Smooth muscle cell of trachea (primary cell): ENCODE results near the gene ATAD2B. TPM values are rescaled to one million over a fixed set of nuclear protein-coding genes. Genes with fewer than 3 reads are reported as not detected.

Source experiments
- total RNA-seq: library from RNA; depleted of rRNA; stranded (reverse); fragments of >200 nt; gene quantifications from 2 replicates; pipeline ENCODE4 v1.2.1, GENCODE V29; 2014

ATAD2B gene
- total RNA-seq, result 7.9 and 18.8 TPM in 2 replicates

DNA sequence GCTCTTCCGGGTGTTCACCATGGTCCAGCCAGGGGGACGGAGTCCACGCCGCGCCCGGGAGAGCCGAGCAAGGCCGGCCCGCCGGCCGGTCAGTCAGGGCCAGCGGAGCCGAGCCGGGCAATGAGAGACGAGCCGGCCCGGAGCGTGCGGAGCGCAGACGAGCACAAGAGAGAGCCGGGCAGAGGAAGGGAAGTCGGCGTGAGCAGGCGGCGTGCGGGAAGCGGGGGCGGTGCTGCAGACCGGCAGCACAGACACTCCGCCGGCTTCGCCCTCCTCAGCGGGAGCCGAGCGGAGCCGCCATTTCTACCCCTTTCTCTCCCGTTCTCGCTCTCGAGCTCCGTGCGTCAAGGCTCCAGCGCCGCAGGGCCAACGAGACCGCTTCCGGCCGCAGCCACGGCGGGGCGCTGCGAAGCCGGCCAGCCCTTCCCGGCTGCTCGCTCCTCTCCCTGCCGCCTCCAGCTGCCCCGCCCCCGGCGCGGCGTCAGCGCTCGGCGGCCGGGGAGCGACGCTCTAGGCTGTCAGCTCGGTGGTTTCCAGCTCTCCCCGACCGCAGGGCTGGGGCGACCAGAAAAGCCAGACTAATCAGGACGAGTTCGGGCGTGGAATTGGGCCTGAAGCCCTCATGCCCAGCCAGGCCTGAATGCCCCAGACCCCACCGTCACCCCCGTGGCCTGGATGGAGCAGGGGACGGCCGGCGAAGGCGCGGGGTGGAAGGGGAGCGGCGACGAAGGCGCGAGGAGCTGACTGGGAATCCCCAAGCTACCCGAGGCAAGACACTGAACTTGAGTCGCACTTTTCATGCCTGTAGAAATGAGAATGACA is at the start of gene ATAD2B:
Gene ATAD2B, minus strand, starts transcription at position 374 of the 822 bp plus-strand sequence. Its CDS starts 353 bp downstream, at position 21.

DNA sequence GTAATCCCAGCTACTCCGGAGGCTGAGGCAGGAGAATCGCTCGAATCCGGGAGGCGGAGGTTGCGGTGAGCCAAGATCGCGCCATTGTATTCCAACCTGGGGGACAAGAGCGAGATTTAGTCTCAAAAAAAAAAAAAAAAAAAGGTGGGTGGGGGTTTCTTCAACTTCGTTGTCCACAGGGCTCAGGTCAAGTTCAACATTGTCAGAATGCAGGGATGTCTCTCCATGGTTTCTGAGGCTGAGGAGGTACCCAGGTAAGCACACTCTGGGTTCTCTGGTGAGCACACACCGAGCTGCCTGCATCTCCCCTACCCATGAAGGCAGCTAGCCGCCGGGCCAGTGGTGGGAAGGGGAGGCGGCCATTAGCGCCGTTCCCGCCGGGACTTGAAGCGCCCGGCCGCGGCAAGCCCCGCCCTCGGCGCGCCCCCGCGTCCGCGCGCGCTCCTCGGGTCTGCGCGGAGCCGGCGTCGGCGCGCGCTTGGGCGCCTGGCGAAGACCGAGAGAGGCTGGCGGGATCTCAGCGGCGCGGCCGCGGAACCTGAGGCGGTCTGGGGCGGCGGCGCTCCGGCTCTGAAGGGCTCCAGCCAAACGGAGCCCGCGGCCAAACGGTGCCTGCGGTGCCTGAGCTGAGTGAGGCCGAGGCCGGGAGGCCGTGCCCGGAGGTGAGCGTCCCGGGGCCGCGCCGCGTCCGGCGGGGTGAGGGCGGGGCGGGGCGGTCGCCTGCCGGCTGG is 13.2 kb upstream of the ATAD2B start, which contains the start of gene UBXN2A:
Gene UBXN2A, plus strand, starts transcription at position 477 of the 731 bp plus-strand sequence. CDS start 17,852 bp downstream, outside the sequence.

Other genes with a start within 250 kb of the ATAD2B start
- gene UBXN2A, start 13.3 kb upstream of the ATAD2B start, total RNA-seq, result 13.4 and 13.5 TPM in 2 replicates
- gene MFSD2B, start 83.0 kb upstream of the ATAD2B start, total RNA-seq, result 0.17 TPM in 1 of 2 replicates, not detected in the other
- 11.2 and 12.2 TPM in 2 replicates for gene WDCP, start 120.3 kb upstream of the ATAD2B start, total RNA-seq
- 10.1 and 10.9 TPM in 2 replicates for gene FKBP1B, start 122.6 kb upstream of the ATAD2B start, total RNA-seq
- 101 and 194 TPM in 2 replicates for gene SF3B6, start 149.2 kb upstream of the ATAD2B start, total RNA-seq
- 59.9 and 88.3 TPM in 2 replicates for gene TP53I3, start 157.7 kb upstream of the ATAD2B start, total RNA-seq
- 0.44 and 0.83 TPM in 2 replicates for gene PFN4, start 196.2 kb upstream of the ATAD2B start, total RNA-seq
- 6.3 and 9.3 TPM in 2 replicates for gene FAM228B, start 196.3 kb upstream of the ATAD2B start, total RNA-seq
- gene FAM228A, start 247.9 kb upstream of the ATAD2B start, total RNA-seq, result 1.3 and 6.0 TPM in 2 replicates